Measurements from ENCODE around the gene CDK14. TPM values are rescaled to one million over a fixed set of nuclear protein-coding genes. Genes with fewer than 3 reads are reported as not detected.

CDK14 gene
- total RNA-seq, 1 donor: 41.0 TPM

DNA sequence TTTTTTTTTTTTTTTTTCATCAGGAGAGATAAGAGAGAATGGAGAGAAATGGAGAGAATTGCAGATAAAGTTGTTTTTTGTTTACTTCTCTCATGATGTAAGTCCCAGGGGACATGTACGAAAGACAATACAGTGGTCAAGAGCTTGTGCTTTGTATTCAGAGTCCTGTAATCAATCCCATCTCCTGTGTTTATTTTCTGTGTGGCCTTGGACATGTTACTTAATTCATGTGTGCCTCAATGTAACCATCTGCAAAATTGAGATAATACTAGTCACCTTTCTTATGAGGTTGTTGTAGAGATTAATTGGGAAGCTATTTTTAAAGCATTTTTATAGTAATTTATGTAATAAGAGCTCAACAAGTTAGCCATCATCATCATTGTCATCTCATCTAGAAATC is 117.5 kb downstream of the CDK14 start:
- no peak for DNase-seq (ENCODE audit: low read depth)
- TF ChIP-seq CTCF (IDR thresholded peaks at IDR 0.05; ENCODE audit: insufficient read depth, low read depth, low read length): no peak
- H3K4me3 ChIP-seq (ENCODE audit: low read depth, low read length): no peak overlapping the region

GRCh38 chr7:90715067-90715466 is 118.9 kb downstream of the CDK14 start:
- DNase-seq (ENCODE audit: low read depth): no peak
- no peak for TF ChIP-seq CTCF (IDR thresholded peaks at IDR 0.05; ENCODE audit: insufficient read depth, low read depth, low read length)
- H3K4me3 ChIP-seq (ENCODE audit: low read depth, low read length): no peak overlapping the region

- DNase-seq (ENCODE audit: low read depth): peak; percentile 36
- no peak overlapping the region for H3K4me3 ChIP-seq (ENCODE audit: low read depth, low read length)
- no peak for TF ChIP-seq CTCF (IDR thresholded peaks at IDR 0.05; ENCODE audit: insufficient read depth, low read depth, low read length)
Observed at GRCh38 chr7:90717296-90718060, 121.4 kb downstream of the CDK14 start.

- DNase-seq (ENCODE audit: low read depth): no peak
- H3K4me3 ChIP-seq (ENCODE audit: low read depth, low read length): no peak overlapping the region
- TF ChIP-seq CTCF (IDR thresholded peaks at IDR 0.05; ENCODE audit: insufficient read depth, low read depth, low read length): no peak
Observed at GRCh38 chr7:90719155-90719554, 123.0 kb downstream of the CDK14 start.

DNA sequence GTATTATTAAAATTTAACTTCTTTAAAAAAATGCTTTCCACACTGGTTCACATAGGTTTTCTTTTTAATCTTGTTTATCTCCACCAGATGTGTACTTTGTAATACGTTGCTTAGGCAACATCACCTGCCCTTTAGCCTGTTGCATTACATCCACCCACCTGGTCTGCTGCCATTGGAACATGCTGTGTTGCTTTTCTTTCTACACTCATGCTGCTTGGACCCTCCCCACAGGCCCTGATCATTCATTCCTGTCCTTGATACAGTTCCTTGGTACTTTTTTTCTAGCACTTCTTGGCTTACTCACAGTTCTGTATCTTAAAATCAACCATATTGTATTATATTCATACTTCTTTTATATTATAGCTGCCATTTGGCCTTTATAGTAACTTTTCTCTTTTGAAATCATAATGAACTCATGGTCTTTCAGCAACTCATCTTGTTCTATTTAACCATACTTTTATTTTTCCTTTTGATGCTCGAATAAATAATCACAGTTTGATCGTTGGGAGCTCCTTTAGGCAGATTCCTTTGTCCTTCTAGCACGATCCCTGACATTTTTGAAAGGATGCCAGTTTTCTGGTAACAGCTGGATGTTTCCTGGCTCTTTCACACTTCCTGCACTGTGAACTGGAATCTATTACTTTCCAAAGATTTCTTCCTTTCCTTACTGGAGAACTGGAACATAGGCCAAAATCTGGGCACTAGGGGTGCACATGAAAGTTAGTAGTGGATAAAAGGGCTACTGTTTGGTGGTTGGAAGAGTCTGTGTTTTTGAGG is 125.1 kb downstream of the CDK14 start:
- DNase-seq (ENCODE audit: low read depth): peak; percentile 56
- no peak for TF ChIP-seq CTCF (IDR thresholded peaks at IDR 0.05; ENCODE audit: insufficient read depth, low read depth, low read length)
- no peak overlapping the region for H3K4me3 ChIP-seq (ENCODE audit: low read depth, low read length)

- DNase-seq (ENCODE audit: low read depth): no peak
- H3K4me3 ChIP-seq (ENCODE audit: low read depth, low read length): no peak overlapping the region
- TF ChIP-seq CTCF (IDR thresholded peaks at IDR 0.05; ENCODE audit: insufficient read depth, low read depth, low read length): no peak
Observed at GRCh38 chr7:90721869-90722431, 125.8 kb downstream of the CDK14 start.
